ENCODE results near the gene NLRP1.

Gene NLRP1

DNA sequence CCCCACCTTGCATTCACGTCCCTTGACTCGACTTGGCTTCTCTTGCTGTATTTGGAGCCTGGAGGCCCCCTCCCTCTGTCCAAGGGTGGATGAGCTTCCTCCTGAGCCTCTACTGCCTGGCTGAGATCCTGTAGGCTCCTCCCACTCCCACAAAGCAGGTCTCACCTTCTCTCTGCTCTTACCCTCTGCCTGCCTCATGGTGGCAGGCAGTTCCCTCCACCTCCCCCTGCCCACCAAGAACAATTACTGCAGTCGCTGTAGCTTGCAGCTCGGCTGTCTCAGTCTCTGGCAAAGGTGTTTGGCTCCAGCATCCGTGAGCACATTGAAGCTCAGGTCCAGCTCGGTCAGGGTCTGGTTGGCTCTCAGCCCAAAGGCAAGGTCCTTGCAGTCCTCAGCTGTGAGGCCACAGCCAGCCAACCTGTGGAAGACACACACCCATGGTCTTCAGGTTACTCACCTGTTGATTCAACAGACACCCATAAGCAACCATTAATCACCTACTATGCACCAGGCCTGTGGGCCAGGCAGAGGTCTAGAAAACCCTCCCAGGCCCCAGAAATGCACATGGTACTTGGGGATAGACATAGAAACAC, 42.6 kb downstream of the NLRP1 start:
- Histone ChIP-seq H2BK15ac (ENCODE audit: low read length) (no peak overlapping the region), H3K14ac (ENCODE audit: low read length) (no peak overlapping the region), H4K8ac (ENCODE audit: low read depth, low read length) (no peak overlapping the region), H3K27me3 (ENCODE audit: control insufficient read depth in 3 of 3, insufficient read depth in 3 of 3, low read depth in 1 of 3, low read length in 3 of 3) (peaks cover 0 to 4% (median 0%) of the 10 kb centered on the region in 3 experiments), H3K4me2 (ENCODE audit: insufficient read depth, low read length, poor library complexity, severe bottlenecking) (no peak overlapping the region), H3K9ac (ENCODE audit: low read depth, low read length, poor library complexity) (peak overlapping the region; percentile 22), H3K79me1 (ENCODE audit: low read depth, low read length) (no peaks in the 10 kb centered on the region), H3K4me1 (ENCODE audit: control insufficient read depth in 2 of 2, insufficient read depth in 1 of 2, low read depth in 1 of 2, low read length in 2 of 2) (peaks cover 0 to 5% of the 10 kb centered on the region in 2 donors), H3K4me3 (ENCODE audit: low read length in 2 of 2) (no peak overlapping the region), H3K18ac (ENCODE audit: low read length) (peak overlapping the region; percentile 73), H3K9me3 (replicated peaks in 1 of 2; ENCODE audit: control insufficient read depth in 2 of 2, insufficient read depth in 1 of 2, low read depth in 1 of 2, low read length in 2 of 2) (no peaks in the 10 kb centered on the region), H2AK5ac (ENCODE audit: low read depth, low read length) (peak overlapping the region; percentile 8), H2BK120ac (ENCODE audit: low read depth, low read length) (no peak overlapping the region), H2AFZ (ENCODE audit: low read length) (no peak overlapping the region), H2BK5ac (ENCODE audit: low read length) (no peak overlapping the region), H2BK12ac (ENCODE audit: low read length) (no peak overlapping the region), H3K27ac (replicated peaks; ENCODE audit: low read length) (no peak overlapping the region), H3K4ac (ENCODE audit: low read length) (no peak overlapping the region), H3K23ac (ENCODE audit: low read depth, low read length, poor library complexity) (no peak overlapping the region), H4K91ac (ENCODE audit: low read depth, low read length, poor library complexity) (no peak overlapping the region), H3K36me3 (replicated peaks in 1 of 2; ENCODE audit: control insufficient read depth in 2 of 2, insufficient read depth in 2 of 2, low read length in 2 of 2) (no peaks in the 10 kb centered on the region)
- no peak for DNase-seq (ENCODE audit: low spot score)
- WGBS, 2 donors (ENCODE audit: extremely low coverage in 2 of 2, insufficient read length in 2 of 2, insufficient replicate concordance in 1 of 2), result no CpG with 5 or more reads among the region's 6 CpGs

DNA sequence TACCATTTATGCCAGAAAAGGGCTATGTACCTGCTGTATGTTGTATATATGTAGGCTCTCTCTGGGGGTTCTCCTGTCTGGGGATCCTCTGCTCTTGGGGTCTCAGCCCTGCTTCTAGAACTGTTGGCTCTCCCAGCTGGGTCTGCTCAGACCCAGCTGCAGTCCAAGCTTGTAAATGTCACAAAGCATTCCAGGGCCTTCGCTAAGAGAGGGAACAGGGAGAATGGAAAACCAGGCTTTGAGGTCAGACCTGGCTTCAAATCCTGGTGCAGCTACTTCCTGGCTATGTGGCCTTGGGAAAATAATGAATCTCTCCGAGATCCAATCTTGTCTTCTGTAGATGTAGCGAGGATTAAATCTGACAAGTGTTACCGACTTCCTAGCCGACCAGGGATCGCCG, 44.0 kb downstream of the NLRP1 start:
- Histone ChIP-seq H3K4ac (ENCODE audit: low read length) (no peak overlapping the region), H3K9ac (ENCODE audit: low read depth, low read length, poor library complexity) (no peak overlapping the region), H2BK12ac (ENCODE audit: low read length) (no peak overlapping the region), H2BK120ac (ENCODE audit: low read depth, low read length) (no peak overlapping the region), H2BK15ac (ENCODE audit: low read length) (no peak overlapping the region), H3K18ac (ENCODE audit: low read length) (no peak overlapping the region), H3K27ac (replicated peaks; ENCODE audit: low read length) (no peak overlapping the region), H2AK5ac (ENCODE audit: low read depth, low read length) (no peak overlapping the region), H2BK5ac (ENCODE audit: low read length) (no peak overlapping the region), H4K91ac (ENCODE audit: low read depth, low read length, poor library complexity) (no peak overlapping the region), H3K4me2 (ENCODE audit: insufficient read depth, low read length, poor library complexity, severe bottlenecking) (no peak overlapping the region), H4K8ac (ENCODE audit: low read depth, low read length) (no peak overlapping the region), H3K27me3 (ENCODE audit: control insufficient read depth in 3 of 3, insufficient read depth in 3 of 3, low read depth in 1 of 3, low read length in 3 of 3) (peaks cover 0 to 4% (median 0%) of the 10 kb centered on the region in 3 experiments), H3K9me3 (replicated peaks in 1 of 2; ENCODE audit: control insufficient read depth in 2 of 2, insufficient read depth in 1 of 2, low read depth in 1 of 2, low read length in 2 of 2) (no peaks in the 10 kb centered on the region), H2AFZ (ENCODE audit: low read length) (no peak overlapping the region), H3K4me1 (ENCODE audit: control insufficient read depth in 2 of 2, insufficient read depth in 1 of 2, low read depth in 1 of 2, low read length in 2 of 2) (peaks cover 0 to 5% of the 10 kb centered on the region in 2 donors), H3K36me3 (replicated peaks in 1 of 2; ENCODE audit: control insufficient read depth in 2 of 2, insufficient read depth in 2 of 2, low read length in 2 of 2) (no peaks in the 10 kb centered on the region), H3K4me3 (ENCODE audit: low read length in 2 of 2) (no peak overlapping the region), H3K14ac (ENCODE audit: low read length) (no peak overlapping the region), H3K79me1 (ENCODE audit: low read depth, low read length) (no peaks in the 10 kb centered on the region), H3K23ac (ENCODE audit: low read depth, low read length, poor library complexity) (no peak overlapping the region)
- no CpG with 5 or more reads among the region's 7 CpGs for WGBS, 2 donors (ENCODE audit: extremely low coverage in 2 of 2, insufficient read length in 2 of 2, insufficient replicate concordance in 1 of 2)
- DNase-seq (ENCODE audit: low spot score), result no peak

GRCh38 chr17:5539286-5539685, 45.0 kb downstream of the NLRP1 start:
- H3K27me3 ChIP-seq (ENCODE audit: control insufficient read depth in 3 of 3, insufficient read depth in 3 of 3, low read depth in 1 of 3, low read length in 3 of 3), result peaks cover 0 to 4% (median 0%) of the 10 kb centered on the region in 3 experiments
- H3K79me1 ChIP-seq (ENCODE audit: low read depth, low read length), result no peaks in the 10 kb centered on the region
- H2BK12ac ChIP-seq (ENCODE audit: low read length), result no peak overlapping the region
- H2BK5ac ChIP-seq (ENCODE audit: low read length), result no peak overlapping the region
- no peak overlapping the region for H2BK15ac ChIP-seq (ENCODE audit: low read length)
- no peak overlapping the region for H3K4me2 ChIP-seq (ENCODE audit: insufficient read depth, low read length, poor library complexity, severe bottlenecking)
- H2BK120ac ChIP-seq (ENCODE audit: low read depth, low read length), result no peak overlapping the region
- no peak overlapping the region for H3K27ac ChIP-seq (replicated peaks; ENCODE audit: low read length)
- H2AK5ac ChIP-seq (ENCODE audit: low read depth, low read length), result peak overlapping the region; percentile 60
- peak overlapping the region; percentile 14 for H3K14ac ChIP-seq (ENCODE audit: low read length)
- H3K4me1 ChIP-seq (ENCODE audit: control insufficient read depth in 2 of 2, insufficient read depth in 1 of 2, low read depth in 1 of 2, low read length in 2 of 2), result peaks cover 0 to 5% of the 10 kb centered on the region in 2 donors
- H3K23ac ChIP-seq (ENCODE audit: low read depth, low read length, poor library complexity), result no peak overlapping the region
- DNase-seq (ENCODE audit: low spot score), result no peak
- H3K9ac ChIP-seq (ENCODE audit: low read depth, low read length, poor library complexity), result no peak overlapping the region
- no peak overlapping the region for H4K91ac ChIP-seq (ENCODE audit: low read depth, low read length, poor library complexity)
- no peaks in the 10 kb centered on the region for H3K36me3 ChIP-seq (replicated peaks in 1 of 2; ENCODE audit: control insufficient read depth in 2 of 2, insufficient read depth in 2 of 2, low read length in 2 of 2)
- no peak overlapping the region for H3K18ac ChIP-seq (ENCODE audit: low read length)
- WGBS, 2 donors (ENCODE audit: extremely low coverage in 2 of 2, insufficient read length in 2 of 2, insufficient replicate concordance in 1 of 2), result no CpG with 5 or more reads among the region's 8 CpGs
- H3K4ac ChIP-seq (ENCODE audit: low read length), result no peak overlapping the region
- H3K4me3 ChIP-seq (ENCODE audit: low read length in 2 of 2), result no peak overlapping the region
- H4K8ac ChIP-seq (ENCODE audit: low read depth, low read length), result no peak overlapping the region
- H2AFZ ChIP-seq (ENCODE audit: low read length), result no peak overlapping the region
- H3K9me3 ChIP-seq (replicated peaks in 1 of 2; ENCODE audit: control insufficient read depth in 2 of 2, insufficient read depth in 1 of 2, low read depth in 1 of 2, low read length in 2 of 2), result no peaks in the 10 kb centered on the region

GRCh38 chr17:5536866-5537650, 47.3 kb downstream of the NLRP1 start:
- Histone ChIP-seq H3K9me3 (replicated peaks in 1 of 2; ENCODE audit: control insufficient read depth in 2 of 2, insufficient read depth in 1 of 2, low read depth in 1 of 2, low read length in 2 of 2) (no peaks in the 10 kb centered on the region), H3K14ac (ENCODE audit: low read length) (no peak overlapping the region), H2BK15ac (ENCODE audit: low read length) (no peak overlapping the region), H3K27ac (replicated peaks; ENCODE audit: low read length) (no peak overlapping the region), H3K27me3 (ENCODE audit: control insufficient read depth in 3 of 3, insufficient read depth in 3 of 3, low read depth in 1 of 3, low read length in 3 of 3) (peaks cover 0 to under 1% (median 0%) of the 10 kb centered on the region in 3 experiments), H3K18ac (ENCODE audit: low read length) (peak overlapping the region; percentile 72), H4K8ac (ENCODE audit: low read depth, low read length) (no peak overlapping the region), H3K79me1 (ENCODE audit: low read depth, low read length) (no peaks in the 10 kb centered on the region), H3K4ac (ENCODE audit: low read length) (no peak overlapping the region), H2BK5ac (ENCODE audit: low read length) (no peak overlapping the region), H3K36me3 (replicated peaks in 1 of 2; ENCODE audit: control insufficient read depth in 2 of 2, insufficient read depth in 2 of 2, low read length in 2 of 2) (no peaks in the 10 kb centered on the region), H2AFZ (ENCODE audit: low read length) (peak overlapping the region; percentile 28), H3K4me3 (ENCODE audit: low read length in 2 of 2) (no peak overlapping the region), H3K4me2 (ENCODE audit: insufficient read depth, low read length, poor library complexity, severe bottlenecking) (no peak overlapping the region), H2BK12ac (ENCODE audit: low read length) (no peak overlapping the region), H3K4me1 (ENCODE audit: control insufficient read depth in 2 of 2, insufficient read depth in 1 of 2, low read depth in 1 of 2, low read length in 2 of 2) (peaks cover 0 to 5% of the 10 kb centered on the region in 2 donors), H2AK5ac (ENCODE audit: low read depth, low read length) (no peak overlapping the region), H4K91ac (ENCODE audit: low read depth, low read length, poor library complexity) (no peak overlapping the region), H3K9ac (ENCODE audit: low read depth, low read length, poor library complexity) (no peak overlapping the region), H3K23ac (ENCODE audit: low read depth, low read length, poor library complexity) (no peak overlapping the region), H2BK120ac (ENCODE audit: low read depth, low read length) (no peak overlapping the region)
- no peak for DNase-seq (ENCODE audit: low spot score)
- no CpG with 5 or more reads among the region's 11 CpGs for WGBS, 2 donors (ENCODE audit: extremely low coverage in 2 of 2, insufficient read length in 2 of 2, insufficient replicate concordance in 1 of 2)

Measured in neuronal stem cell (in vitro differentiated cells).